OCI-LY1 (cell line): ENCODE results near the gene TSC22D4.

Source experiments
- H2AFZ ChIP-seq: fragments of 200-600 bp; sonication (generic), shearing (Covaris generic); 2 replicates; pipeline ENCODE4 v1.6.0; 2014; ENCODE audit warnings: antibody characterized with exemption, mild to moderate bottlenecking, low read length
- H3F3A ChIP-seq: fragments of 200-600 bp; sonication (generic), shearing (Covaris generic); 2 replicates; pipeline ENCODE4 v1.6.0; 2014; ENCODE audit warnings: mild to moderate bottlenecking, antibody characterized with exemption, low read length, moderate library complexity; ENCODE audit not compliant: insufficient read depth
- H3K27ac ChIP-seq: fragments of 200-600 bp; sonication (generic); 2 replicates; pipeline ENCODE4 v1.5.1; 2014; ENCODE audit warnings: low read length, mixed run types, mild to moderate bottlenecking, low read depth; ENCODE audit not compliant: poor library complexity, severe bottlenecking
- H3K27me3 ChIP-seq: fragments of 200-600 bp; sonication (generic); 2 replicates; pipeline ENCODE4 v1.6.0; 2014; ENCODE audit warnings: antibody characterized with exemption, mild to moderate bottlenecking, low read length, moderate library complexity; ENCODE audit not compliant: insufficient read depth
- H3K36me3 ChIP-seq: fragments of 200-600 bp; sonication (generic); 2 replicates; pipeline ENCODE4 v1.6.1; 2014; ENCODE audit warnings: mild to moderate bottlenecking, antibody characterized with exemption, low read length, moderate library complexity, mixed read lengths; ENCODE audit not compliant: insufficient read depth
- H3K4me1 ChIP-seq: fragments of 200-600 bp; sonication (generic); 2 replicates; pipeline ENCODE4 v1.5.1; 2014; ENCODE audit warnings: mild to moderate bottlenecking, low read length, moderate library complexity; ENCODE audit not compliant: insufficient read depth, severe bottlenecking
- H3K4me2 ChIP-seq: fragments of 200-600 bp; sonication (generic), shearing (Covaris generic); 2 replicates; pipeline ENCODE4 v1.6.1; 2014; ENCODE audit warnings: low read length
- H3K4me3 ChIP-seq: fragments of 200-600 bp; sonication (generic); 2 replicates; pipeline ENCODE4 v1.5.1; 2014; ENCODE audit warnings: low read length, low read depth, mild to moderate bottlenecking, mixed read lengths; ENCODE audit not compliant: poor library complexity, severe bottlenecking
- H3K79me2 ChIP-seq: fragments of 200-600 bp; shearing (Covaris generic); 2 replicates; pipeline ENCODE4 v1.6.1; 2016; ENCODE audit warnings: mixed run types, low read length, mixed read lengths; ENCODE audit not compliant: insufficient read depth
- H3K9ac ChIP-seq: fragments of 200-600 bp; sonication (generic), shearing (Covaris generic); 2 replicates; pipeline ENCODE4 v1.6.1; 2014; ENCODE audit warnings: mild to moderate bottlenecking, low read length, mixed read lengths
- H3K9me2 ChIP-seq: fragments of 200-600 bp; sonication (generic), shearing (Covaris generic); 2 replicates; pipeline ENCODE4 v1.6.1; 2014; ENCODE audit warnings: low read depth, mild to moderate bottlenecking, low read length, mixed read lengths
- H3K9me3 ChIP-seq: fragments of 200-600 bp; shearing (Covaris generic); 2 replicates; pipeline ENCODE4 v1.6.1; 2014; ENCODE audit warnings: low read length, mixed read lengths
- H4K20me1 ChIP-seq: fragments of 200-600 bp; sonication (generic), shearing (Covaris generic); 2 replicates; pipeline ENCODE4 v1.6.0; 2016; ENCODE audit warnings: mild to moderate bottlenecking, low read length; ENCODE audit not compliant: insufficient read depth
- EZH2 ChIP-seq: fragments of 200-600 bp; sonication (generic), shearing (Covaris generic); IDR thresholded peaks from 2 replicates; pipeline ENCODE4 v1.8.0; 2017; ENCODE audit warnings: borderline replicate concordance, mixed run types, mild to moderate bottlenecking, antibody characterized with exemption, low read length, moderate library complexity, mixed read lengths
- TF ChIP-seq, protein P1 (sequence below): fragments of 200-600 bp; sonication (generic), shearing (Covaris generic); IDR thresholded peaks from 2 replicates; pipeline ENCODE4 v1.5.1; 2017; ENCODE audit warnings: mild to moderate bottlenecking, antibody characterized with exemption, low read length, moderate library complexity, mixed read lengths

TSC22D4 gene

DNA sequence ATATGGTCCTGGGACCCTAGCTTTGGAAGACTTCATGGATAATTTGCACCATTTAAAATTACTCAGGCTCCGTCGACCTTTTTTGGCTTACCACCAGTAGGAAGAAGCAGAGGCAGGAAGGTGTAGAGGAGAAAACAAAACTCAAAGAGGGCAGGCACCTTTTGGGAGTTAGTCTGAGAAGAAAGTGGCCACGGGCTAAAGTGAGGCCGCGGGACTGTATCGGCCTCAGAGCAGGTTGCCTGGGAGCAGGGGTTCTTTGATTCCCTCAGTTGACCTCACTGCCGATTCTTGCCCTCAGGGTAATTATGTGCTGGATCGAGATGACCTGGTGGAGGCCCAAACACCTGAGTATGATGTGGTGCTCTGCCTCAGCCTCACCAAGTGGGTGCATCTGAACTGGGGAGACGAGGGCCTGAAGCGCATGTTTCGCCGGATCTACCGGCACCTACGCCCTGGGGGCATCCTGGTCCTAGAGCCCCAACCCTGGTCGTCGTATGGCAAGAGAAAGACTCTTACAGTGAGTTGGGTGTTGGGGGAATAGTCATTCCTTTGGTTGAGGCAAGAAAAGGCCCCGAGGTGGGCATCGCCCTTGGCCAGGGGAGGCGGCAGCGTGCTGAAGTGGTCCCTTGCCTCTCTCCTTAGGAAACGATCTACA is 46.3 kb downstream of the TSC22D4 start:
- Histone ChIP-seq H3K9ac (no peak overlapping the region; the same call in 1 of the 2 replicates), H3K36me3 (peaks cover 52% of the 10 kb centered on the region), H3K9me3 (no peaks in the 10 kb centered on the region), H3K4me2 (peak overlapping the region; percentile 77; the same call in 1 of the 2 replicates), H3K79me2 (peaks cover 6% of the 10 kb centered on the region; the same call in 1 of the 2 replicates), H3F3A (0 out of 2 replicates have a peak, but pooled peaks cover 9% of the 10 kb centered on the region), H2AFZ (no peak overlapping the region), H3K4me3 (no peak overlapping the region), H3K27ac (peak overlapping the region; percentile 92), H3K27me3 (no peaks in the 10 kb centered on the region), H3K9me2 (no peaks in the 10 kb centered on the region), H3K4me1 (peaks cover 61% of the 10 kb centered on the region), H4K20me1 (no peaks in the 10 kb centered on the region)
- TF ChIP-seq EZH2 = no peak
- TF ChIP-seq, protein P1, sequence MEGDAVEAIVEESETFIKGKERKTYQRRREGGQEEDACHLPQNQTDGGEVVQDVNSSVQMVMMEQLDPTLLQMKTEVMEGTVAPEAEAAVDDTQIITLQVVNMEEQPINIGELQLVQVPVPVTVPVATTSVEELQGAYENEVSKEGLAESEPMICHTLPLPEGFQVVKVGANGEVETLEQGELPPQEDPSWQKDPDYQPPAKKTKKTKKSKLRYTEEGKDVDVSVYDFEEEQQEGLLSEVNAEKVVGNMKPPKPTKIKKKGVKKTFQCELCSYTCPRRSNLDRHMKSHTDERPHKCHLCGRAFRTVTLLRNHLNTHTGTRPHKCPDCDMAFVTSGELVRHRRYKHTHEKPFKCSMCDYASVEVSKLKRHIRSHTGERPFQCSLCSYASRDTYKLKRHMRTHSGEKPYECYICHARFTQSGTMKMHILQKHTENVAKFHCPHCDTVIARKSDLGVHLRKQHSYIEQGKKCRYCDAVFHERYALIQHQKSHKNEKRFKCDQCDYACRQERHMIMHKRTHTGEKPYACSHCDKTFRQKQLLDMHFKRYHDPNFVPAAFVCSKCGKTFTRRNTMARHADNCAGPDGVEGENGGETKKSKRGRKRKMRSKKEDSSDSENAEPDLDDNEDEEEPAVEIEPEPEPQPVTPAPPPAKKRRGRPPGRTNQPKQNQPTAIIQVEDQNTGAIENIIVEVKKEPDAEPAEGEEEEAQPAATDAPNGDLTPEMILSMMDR = no peak

DNA sequence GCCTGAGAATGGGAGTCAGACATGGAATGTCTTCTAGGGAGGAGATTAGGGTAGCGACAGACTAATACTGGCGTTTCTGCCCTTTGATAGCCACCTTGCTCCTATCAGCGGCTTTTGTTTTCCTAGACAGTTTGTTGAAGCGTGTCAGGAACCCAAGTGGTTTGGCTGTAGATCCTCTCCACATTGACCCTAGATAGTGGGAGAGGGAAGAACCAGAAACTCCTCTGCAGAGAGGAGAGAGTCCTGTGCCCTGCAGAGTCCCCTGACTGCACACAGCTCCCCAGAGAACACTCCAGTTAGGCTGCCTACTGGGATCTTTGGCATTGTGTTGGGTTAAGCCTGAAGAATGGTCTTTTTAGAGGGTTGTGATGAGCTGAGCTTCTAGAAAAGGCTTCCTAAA is 47.0 kb downstream of the TSC22D4 start:
- peak overlapping the region; percentile 92 for H3K27ac ChIP-seq
- no peak overlapping the region for H3K4me3 ChIP-seq

DNA sequence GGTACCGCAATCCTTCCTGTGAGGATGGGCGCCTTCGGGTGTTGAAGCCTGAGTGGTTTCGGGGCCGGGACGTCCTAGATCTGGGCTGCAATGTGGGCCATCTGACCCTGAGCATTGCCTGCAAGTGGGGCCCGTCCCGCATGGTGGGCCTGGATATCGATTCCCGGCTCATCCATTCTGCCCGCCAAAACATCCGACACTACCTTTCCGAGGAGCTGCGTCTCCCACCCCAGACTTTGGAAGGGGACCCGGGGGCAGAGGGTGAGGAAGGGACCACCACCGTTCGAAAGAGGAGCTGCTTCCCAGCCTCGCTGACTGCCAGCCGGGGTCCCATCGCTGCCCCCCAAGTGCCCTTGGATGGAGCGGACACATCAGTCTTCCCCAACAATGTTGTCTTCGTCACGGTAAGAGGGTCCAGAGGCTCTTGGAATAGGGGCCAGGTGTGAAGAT is 47.7 kb downstream of the TSC22D4 start:
- TF ChIP-seq, protein P1 = no peak
- TF ChIP-seq EZH2 = no peak
- H3K36me3 ChIP-seq = peaks cover 52% of the 10 kb centered on the region
- no peaks in the 10 kb centered on the region for H3K27me3 ChIP-seq
- peak overlapping the region; percentile 95; the same call in 1 of the 2 replicates for H3K9ac ChIP-seq
- peak overlapping the region; percentile 77 for H3K4me3 ChIP-seq
- peaks cover 54% of the 10 kb centered on the region for H3K4me1 ChIP-seq
- H3K27ac ChIP-seq = peak overlapping the region; percentile 92
- 0 out of 2 replicates have a peak, but pooled peaks cover 9% of the 10 kb centered on the region for H3F3A ChIP-seq
- H3K4me2 ChIP-seq = peak overlapping the region; percentile 77
- H3K79me2 ChIP-seq = peaks cover 6% of the 10 kb centered on the region; the same call in 1 of the 2 replicates
- H3K9me2 ChIP-seq = no peaks in the 10 kb centered on the region
- H2AFZ ChIP-seq = no peak overlapping the region
- H3K9me3 ChIP-seq = no peaks in the 10 kb centered on the region
- H4K20me1 ChIP-seq = no peaks in the 10 kb centered on the region

More for the DNA sequence above, 47.0 kb downstream of the TSC22D4 start:
- TF ChIP-seq, protein P1 = no peak
- no peak for TF ChIP-seq EZH2
- Histone ChIP-seq H3K79me2 (peaks cover 6% of the 10 kb centered on the region; the same call in 1 of the 2 replicates), H3K36me3 (peaks cover 52% of the 10 kb centered on the region), H2AFZ (no peak overlapping the region), H3K9me3 (no peaks in the 10 kb centered on the region), H3K27me3 (no peaks in the 10 kb centered on the region), H3K4me2 (peak overlapping the region; percentile 77; the same call in 1 of the 2 replicates), H3K9me2 (no peaks in the 10 kb centered on the region), H3F3A (0 out of 2 replicates have a peak, but pooled peaks cover 9% of the 10 kb centered on the region), H3K4me1 (peaks cover 59% of the 10 kb centered on the region), H4K20me1 (no peaks in the 10 kb centered on the region), H3K9ac (peak overlapping the region; percentile 95; the same call in 1 of the 2 replicates)
